Rectal smooth muscle tissue (tissue), 1 donor: Measurements from ENCODE around the gene UNC5B.

Experiments
- H3K27ac ChIP-seq: one replicate; pipeline ENCODE4 v1.7.0; 2013; ENCODE audit warnings: low read depth, low read length, inconsistent platforms
- H3K27me3 ChIP-seq: one replicate; pipeline ENCODE4 v1.7.0; 2013; ENCODE audit warnings: low read length; ENCODE audit not compliant: control insufficient read depth, insufficient read depth
- H3K36me3 ChIP-seq: one replicate; pipeline ENCODE4 v1.7.0; 2013; ENCODE audit warnings: low read length; ENCODE audit not compliant: control insufficient read depth, insufficient read depth
- H3K4me1 ChIP-seq: one replicate; pipeline ENCODE4 v1.7.0; 2013; ENCODE audit warnings: low read length; ENCODE audit not compliant: control insufficient read depth, insufficient read depth
- H3K4me3 ChIP-seq: one replicate; pipeline ENCODE4 v1.7.0; 2013; ENCODE audit warnings: low read length
- H3K9ac ChIP-seq: one replicate; pipeline ENCODE4 v1.7.0; 2013; ENCODE audit warnings: low read length

UNC5B gene

GRCh38 chr10:71239131-71239915 is 27.0 kb downstream of the UNC5B start:
- H3K9ac ChIP-seq: no peak overlapping the region
- no peak overlapping the region for H3K27ac ChIP-seq
- peaks cover 13% of the 10 kb centered on the region for H3K4me1 ChIP-seq
- no peak overlapping the region for H3K4me3 ChIP-seq
- no peaks in the 10 kb centered on the region for H3K27me3 ChIP-seq
- H3K36me3 ChIP-seq: no peaks in the 10 kb centered on the region

DNA sequence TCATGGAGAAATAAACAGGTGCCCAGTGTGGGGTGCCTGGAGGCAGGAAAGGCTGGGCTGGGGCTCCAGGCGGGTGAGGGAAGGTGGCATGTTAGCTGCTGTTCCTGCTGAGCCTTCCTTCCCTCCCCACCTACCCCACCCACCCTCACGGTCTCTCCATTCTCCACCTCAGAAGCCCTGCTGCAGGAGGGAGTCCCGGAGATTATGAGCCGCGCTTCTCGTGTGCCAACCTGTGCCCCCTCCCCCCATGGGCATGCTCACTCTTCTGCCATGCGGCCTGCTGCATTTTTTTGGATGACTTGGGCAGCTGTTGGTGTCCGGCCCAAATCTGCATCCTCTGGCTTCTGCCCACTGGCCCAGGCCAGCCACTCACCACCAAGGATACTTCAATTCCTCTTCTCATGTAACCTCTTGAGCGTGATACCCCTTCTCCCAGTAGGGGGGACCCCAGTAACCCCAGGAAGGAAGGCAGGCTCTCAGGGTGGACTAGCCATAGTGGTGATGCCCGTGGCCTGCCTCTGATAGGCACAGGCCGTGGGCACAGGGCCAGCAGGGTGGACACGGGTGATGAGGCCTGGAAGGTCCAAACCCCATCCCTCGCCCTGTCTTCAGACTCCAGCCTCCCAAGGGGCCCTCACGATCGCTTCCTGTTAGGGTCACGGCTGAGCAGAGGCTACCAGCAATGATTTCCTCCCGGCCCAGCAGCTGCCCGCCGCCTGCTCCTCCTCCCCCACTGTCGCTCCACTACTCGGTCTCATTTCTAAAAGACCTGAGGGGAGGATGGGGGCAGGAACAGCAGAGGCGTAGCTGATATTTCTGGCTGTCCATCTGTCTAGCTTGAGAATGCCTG is 27.8 kb downstream of the UNC5B start:
- H3K27ac ChIP-seq: no peak overlapping the region
- H3K9ac ChIP-seq: no peak overlapping the region
- no peaks in the 10 kb centered on the region for H3K36me3 ChIP-seq
- H3K27me3 ChIP-seq: no peaks in the 10 kb centered on the region
- no peak overlapping the region for H3K4me3 ChIP-seq
- peaks cover 14% of the 10 kb centered on the region for H3K4me1 ChIP-seq

DNA sequence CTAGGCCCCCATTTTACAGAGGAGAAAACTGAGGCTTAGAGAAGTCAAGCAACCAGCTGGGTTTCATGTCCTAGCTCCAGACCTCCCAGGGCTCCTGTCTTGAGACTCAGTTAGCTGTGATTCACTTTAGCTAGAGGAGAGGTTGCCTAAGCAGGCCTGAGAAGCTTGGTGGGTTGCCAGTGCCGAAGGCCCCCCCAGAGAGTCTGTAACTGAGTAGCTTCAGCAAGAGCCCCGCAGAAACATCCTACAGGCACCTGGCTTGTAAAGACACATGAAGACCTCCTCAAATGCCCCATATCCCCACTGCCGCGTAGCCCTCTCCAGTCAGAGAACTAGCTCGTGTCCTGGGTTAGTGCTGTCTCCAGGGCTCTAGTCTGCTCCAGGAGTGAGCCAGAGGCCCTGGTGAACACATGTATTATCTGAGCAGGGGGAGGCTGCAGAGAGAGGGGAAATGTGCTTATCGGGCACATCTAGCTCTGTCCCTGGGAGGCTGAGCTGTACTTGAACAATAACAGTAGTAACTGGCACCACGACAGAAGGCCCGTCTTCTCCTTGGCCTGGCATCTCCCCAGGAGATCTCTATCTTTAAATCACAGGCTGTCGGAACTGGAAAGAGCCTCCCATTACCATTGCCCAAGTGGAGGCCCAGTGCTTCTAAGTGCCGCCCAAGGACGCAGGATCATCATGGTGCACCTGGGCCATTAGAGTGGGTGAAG is 28.9 kb downstream of the UNC5B start:
- Histone ChIP-seq H3K4me3 (no peak overlapping the region), H3K36me3 (no peaks in the 10 kb centered on the region), H3K27ac (no peak overlapping the region), H3K27me3 (no peaks in the 10 kb centered on the region), H3K4me1 (peaks cover 14% of the 10 kb centered on the region), H3K9ac (no peak overlapping the region)

- Histone ChIP-seq H3K9ac (no peak overlapping the region), H3K4me1 (peaks cover 7% of the 10 kb centered on the region), H3K4me3 (no peak overlapping the region), H3K27ac (no peak overlapping the region), H3K27me3 (no peaks in the 10 kb centered on the region), H3K36me3 (no peaks in the 10 kb centered on the region)
These were observed 29.7 kb downstream of the UNC5B start for GRCh38 chr10:71241830-71242621.

- H3K27me3 ChIP-seq: no peaks in the 10 kb centered on the region
- no peaks in the 10 kb centered on the region for H3K36me3 ChIP-seq
- no peak overlapping the region for H3K4me3 ChIP-seq
- H3K27ac ChIP-seq: no peak overlapping the region
- peaks cover 7% of the 10 kb centered on the region for H3K4me1 ChIP-seq
- no peak overlapping the region for H3K9ac ChIP-seq
These were observed 30.2 kb downstream of the UNC5B start for GRCh38 chr10:71242622-71243009.

DNA sequence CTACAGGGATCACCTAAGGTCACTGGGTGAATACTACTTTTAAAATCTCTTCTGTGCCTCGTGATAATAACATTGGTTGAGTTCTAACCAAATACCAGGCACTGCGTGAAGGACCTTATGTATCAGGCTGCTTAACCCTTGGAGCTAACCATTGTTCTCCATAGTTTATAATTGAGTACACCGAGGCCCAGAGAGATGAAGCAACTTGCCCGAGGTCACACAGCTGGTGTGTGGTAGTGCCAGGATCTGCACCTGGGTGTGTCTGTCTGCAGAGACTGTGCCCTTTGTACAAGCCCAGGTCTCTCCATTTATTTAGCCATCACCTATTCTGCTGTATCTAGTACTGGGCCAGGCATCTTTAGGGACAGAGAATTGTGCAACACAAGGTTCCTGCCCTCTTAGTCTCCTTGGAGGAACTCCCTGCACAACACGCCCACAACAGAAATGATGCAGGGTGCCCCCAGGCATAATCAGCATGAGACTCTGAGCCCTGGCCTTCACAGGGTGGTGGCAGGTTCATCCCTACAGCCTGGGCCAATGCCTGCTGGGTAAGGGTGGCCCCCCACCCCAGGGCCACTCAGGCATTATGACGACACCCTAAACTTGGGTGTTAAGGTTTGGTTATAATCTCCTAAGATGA is 31.5 kb downstream of the UNC5B start:
- H3K4me1 ChIP-seq: peaks cover 7% of the 10 kb centered on the region
- peak overlapping the region; percentile 12 for H3K27ac ChIP-seq
- peak overlapping the region; percentile 63 for H3K4me3 ChIP-seq
- H3K27me3 ChIP-seq: no peaks in the 10 kb centered on the region
- no peak overlapping the region for H3K9ac ChIP-seq
- H3K36me3 ChIP-seq: no peaks in the 10 kb centered on the region

- H3K36me3 ChIP-seq: no peaks in the 10 kb centered on the region
- H3K4me3 ChIP-seq: peak overlapping the region; percentile 63
- no peak overlapping the region for H3K9ac ChIP-seq
- H3K27ac ChIP-seq: peak overlapping the region; percentile 12
- H3K27me3 ChIP-seq: no peaks in the 10 kb centered on the region
- H3K4me1 ChIP-seq: peaks cover 7% of the 10 kb centered on the region
These were observed 32.4 kb downstream of the UNC5B start for GRCh38 chr10:71244431-71245419.

DNA sequence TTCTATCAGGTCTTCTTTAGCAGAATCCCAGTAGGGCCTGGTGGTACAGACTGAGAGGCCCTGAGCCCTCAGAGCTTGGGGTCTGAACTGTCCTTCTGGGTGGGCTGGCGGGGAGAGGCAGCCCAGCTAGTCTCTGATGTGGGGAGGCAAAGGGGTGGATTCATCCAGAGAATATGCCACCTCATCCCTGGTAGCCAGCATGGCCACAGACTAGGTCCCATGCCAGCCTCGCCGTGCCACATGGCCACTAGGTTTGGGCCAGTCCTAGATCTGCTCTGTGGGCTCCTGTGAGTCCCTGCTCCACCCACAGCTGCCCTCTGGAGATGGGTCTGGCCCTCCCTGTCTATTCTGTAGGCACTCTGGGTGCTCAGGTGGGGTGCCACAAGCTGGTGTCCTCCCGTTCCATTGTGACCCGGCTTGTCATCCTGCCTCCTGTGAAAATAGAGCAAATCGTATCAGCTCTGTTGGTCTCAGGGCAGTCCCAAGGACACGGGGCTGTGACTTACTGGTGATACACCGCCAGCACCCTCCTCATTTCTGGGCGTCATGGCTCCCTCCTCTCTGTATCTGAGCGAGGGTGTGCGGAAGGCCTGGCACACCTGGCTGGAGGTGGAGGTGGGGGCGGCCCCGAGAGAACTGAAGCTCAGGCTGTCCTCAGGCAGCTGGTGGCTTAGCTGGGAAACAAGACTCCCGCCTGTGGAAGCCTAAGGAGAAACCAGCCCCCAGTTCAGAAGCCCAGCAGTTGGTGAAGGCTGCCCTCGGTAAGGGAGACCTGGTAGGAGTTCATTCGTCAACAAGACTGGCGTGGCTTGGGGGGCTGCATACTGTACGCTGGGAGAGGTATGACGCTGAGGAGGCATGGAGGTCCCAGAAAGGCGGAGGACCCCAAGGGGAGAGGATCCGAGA is 33.3 kb downstream of the UNC5B start:
- peak overlapping the region; percentile 1 for H3K9ac ChIP-seq
- peaks cover 7% of the 10 kb centered on the region for H3K4me1 ChIP-seq
- no peak overlapping the region for H3K27ac ChIP-seq

DNA sequence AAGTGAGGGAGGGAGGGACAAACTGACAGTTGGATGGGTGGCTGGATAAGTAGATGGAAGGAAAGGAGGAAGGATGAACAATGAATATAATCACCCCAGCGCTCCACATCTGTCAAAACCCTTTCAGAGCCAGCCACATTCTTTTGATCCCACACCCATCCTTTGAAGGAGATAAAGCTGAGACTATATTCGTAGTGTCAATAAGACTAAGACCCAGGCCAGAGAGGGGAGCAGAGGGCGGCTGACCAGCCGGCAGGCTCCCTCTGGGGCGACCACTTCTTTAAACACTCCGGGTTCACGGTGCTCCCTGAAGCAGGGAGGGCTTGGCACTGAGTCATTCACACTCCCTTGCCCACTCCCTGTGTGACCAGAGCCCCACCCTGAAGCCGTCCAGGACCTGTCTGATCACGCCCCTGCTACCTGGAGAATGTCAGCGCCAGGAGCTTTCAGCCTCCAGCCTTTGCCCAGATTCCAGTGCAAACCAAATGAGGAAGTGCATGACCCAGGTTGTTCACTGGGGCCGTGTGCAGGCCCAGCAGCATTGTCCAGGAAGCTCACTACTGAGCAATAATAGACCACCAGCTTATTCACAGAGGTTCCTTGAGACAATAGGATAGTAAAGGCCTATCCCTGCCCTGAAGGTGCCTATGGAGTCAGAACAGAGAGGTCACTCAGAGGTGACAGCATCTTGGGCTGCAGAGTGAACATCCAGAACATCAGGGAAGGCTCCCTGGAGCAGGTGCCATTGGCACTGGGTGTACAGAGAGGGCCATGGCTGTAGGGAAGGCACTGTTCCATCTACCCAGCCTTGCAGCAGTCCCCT is 34.4 kb downstream of the UNC5B start:
- peak overlapping the region; percentile 18 for H3K9ac ChIP-seq
- H3K27ac ChIP-seq: no peak overlapping the region
- H3K4me1 ChIP-seq: peaks cover 7% of the 10 kb centered on the region

More for the DNA sequence above, 33.3 kb downstream of the UNC5B start:
- H3K4me3 ChIP-seq: no peak overlapping the region
- H3K27me3 ChIP-seq: no peaks in the 10 kb centered on the region
- no peaks in the 10 kb centered on the region for H3K36me3 ChIP-seq

GRCh38 chr10:71247414-71247705 is 35.0 kb downstream of the UNC5B start:
- no peak overlapping the region for H3K4me3 ChIP-seq
- no peaks in the 10 kb centered on the region for H3K27me3 ChIP-seq
- no peak overlapping the region for H3K27ac ChIP-seq
- H3K4me1 ChIP-seq: peaks cover 7% of the 10 kb centered on the region
- H3K36me3 ChIP-seq: no peaks in the 10 kb centered on the region
- no peak overlapping the region for H3K9ac ChIP-seq

More for the DNA sequence above, 34.4 kb downstream of the UNC5B start:
- Histone ChIP-seq H3K36me3 (no peaks in the 10 kb centered on the region), H3K4me3 (no peak overlapping the region), H3K27me3 (no peaks in the 10 kb centered on the region)
